CD14-positive monocyte (primary cell): Measurements from ENCODE around the gene RANBP17. TPM values are rescaled to one million over a fixed set of nuclear protein-coding genes. Genes with fewer than 3 reads are reported as not detected.

Experiments used
- DNase-seq, 3 donors: peaks; one replicate each; pipeline ENCODE4 v3.0.0-alpha.2; 2011 to 2022
- H2AFZ ChIP-seq: 2 replicates; pipeline ENCODE4 v1.6.0; 2012; ENCODE audit warnings: mild to moderate bottlenecking, low read depth, low read length, inconsistent platforms; ENCODE audit not compliant: insufficient read depth, poor library complexity, severe bottlenecking
- H3K27ac ChIP-seq, 2 donors: 1 replicate in 1 of 2; 2 replicates in 1 of 2; pipeline ENCODE4 v1.5.1; 2012 to 2013; ENCODE audit warnings: low read length in 2 of 2, control low read depth in 1 of 2, inconsistent platforms in 1 of 2, low read depth in 1 of 2, mild to moderate bottlenecking in 1 of 2
- H3K27me3 ChIP-seq, 2 donors: one replicate each; pipeline versions ENCODE4 v1.6.0 to v1.6.1; 2011 to 2013; ENCODE audit warnings: low read length in 2 of 2; ENCODE audit not compliant: control insufficient read depth in 2 of 2, insufficient read depth in 2 of 2
- H3K36me3 ChIP-seq, 2 donors: replicated peaks in 1 of 2; 1 replicate in 1 of 2; 2 replicates in 1 of 2; pipeline versions ENCODE4 v1.5.1 to v1.6.1; 2012 to 2013; ENCODE audit warnings: low read length in 2 of 2, control low read depth in 1 of 2, inconsistent platforms in 1 of 2, mild to moderate bottlenecking in 1 of 2; ENCODE audit not compliant: insufficient read depth in 2 of 2, control insufficient read depth in 1 of 2
- H3K4me1 ChIP-seq, 2 donors: 1 replicate in 1 of 2; 2 replicates in 1 of 2; pipeline versions ENCODE4 v1.5.1 to v1.6.1; 2012 to 2013; ENCODE audit warnings: low read length in 2 of 2, control low read depth in 1 of 2, inconsistent platforms in 1 of 2, mild to moderate bottlenecking in 1 of 2, moderate library complexity in 1 of 2; ENCODE audit not compliant: insufficient read depth in 2 of 2, control insufficient read depth in 1 of 2
- H3K4me2 ChIP-seq: replicated peaks from 2 replicates; pipeline ENCODE3; 2012; ENCODE audit warnings: low read length, moderate library complexity, mild to moderate bottlenecking; ENCODE audit not compliant: poor library complexity, severe bottlenecking; ENCODE audit errors: extremely low read depth
- H3K4me3 ChIP-seq, 3 experiments: fragments of 200-600 bp in 1 of 3; sonication (generic) in 1 of 3; replicated peaks in 1 of 3; 1 replicate in 2 of 3; 2 replicates in 1 of 3; pipeline ENCODE4 v1.5.1; 2011 to 2013; ENCODE audit warnings: low read length in 3 of 3, mild to moderate bottlenecking in 3 of 3, control low read depth in 2 of 3, low read depth in 2 of 3, inconsistent platforms in 1 of 3, moderate library complexity in 1 of 3
- H3K79me2 ChIP-seq: 2 replicates; pipeline ENCODE4 v1.6.0; 2012; ENCODE audit warnings: mild to moderate bottlenecking, control low read depth, inconsistent platforms, low read length, moderate library complexity; ENCODE audit not compliant: insufficient read depth
- H3K9ac ChIP-seq: 2 replicates; pipeline ENCODE4 v1.6.0; 2017; ENCODE audit warnings: low read length, mild to moderate bottlenecking; ENCODE audit not compliant: insufficient read depth, poor library complexity, severe bottlenecking
- H3K9me3 ChIP-seq, 2 donors: replicated peaks in 1 of 2; 1 replicate in 1 of 2; 2 replicates in 1 of 2; pipeline versions ENCODE4 v1.5.1 to v1.6.1; 2012 to 2013; ENCODE audit warnings: low read length in 2 of 2, control low read depth in 1 of 2; ENCODE audit not compliant: control insufficient read depth in 1 of 2, insufficient read depth in 1 of 2
- H4K20me1 ChIP-seq: 2 replicates; pipeline ENCODE4 v1.6.0; 2012; ENCODE audit warnings: mild to moderate bottlenecking, low read length, control low read depth, moderate library complexity; ENCODE audit not compliant: insufficient read depth
- H3K27ac Mint-ChIP-seq, 7 donors: one replicate each; pipeline ENCODE4 v1.8.0; 2020; ENCODE audit warnings: mild to moderate bottlenecking in 7 of 7, mixed read lengths in 7 of 7, moderate library complexity in 6 of 7, inconsistent platforms in 2 of 7
- H3K27me3 Mint-ChIP-seq, 3 donors: one replicate each; pipeline ENCODE4 v1.8.0; 2021 to 2022; ENCODE audit warnings: low read depth in 3 of 3, mild to moderate bottlenecking in 3 of 3, mixed read lengths in 3 of 3, moderate library complexity in 3 of 3, inconsistent platforms in 1 of 3
- H3K36me3 Mint-ChIP-seq, 2 donors: one replicate each; pipeline ENCODE4 v1.8.0; 2020; ENCODE audit warnings: mixed read lengths in 2 of 2, inconsistent platforms in 1 of 2, mild to moderate bottlenecking in 1 of 2
- H3K4me1 Mint-ChIP-seq: one replicate; pipeline ENCODE4 v1.8.0; 2020; ENCODE audit warnings: mild to moderate bottlenecking, mixed read lengths
- H3K4me3 Mint-ChIP-seq, 2 donors: one replicate each; pipeline ENCODE4 v1.8.0; 2020; ENCODE audit warnings: mild to moderate bottlenecking in 2 of 2, mixed read lengths in 2 of 2, moderate library complexity in 1 of 2
- H3K9me3 Mint-ChIP-seq, 7 donors: one replicate each; pipeline ENCODE4 v1.8.0; 2020 to 2022; ENCODE audit warnings: mixed read lengths in 7 of 7, mild to moderate bottlenecking in 6 of 7, moderate library complexity in 6 of 7, inconsistent platforms in 2 of 7
- WGBS: methylation state at CpG from one replicate; pipeline ENCODE4 v1.1.5; 2013; ENCODE audit warnings: missing lambda C conversion rate; ENCODE audit not compliant: insufficient coverage; 5-methylcytosine and 5-hydroxymethylcytosine counted together
- intact Hi-C, 2 donors: fragments of 100-400 bp; cut with micrococcal nuclease; formaldehyde crosslinking; loops; one replicate each; pipeline versions ENCODE4 v1.15.0 to v1.15.1; 2023
- polyA plus RNA-seq, 3 donors: library from polyadenylated mRNA; depleted of rRNA in 1 of 3; unstranded in 2 of 3; stranded (reverse) in 1 of 3; fragments of 300-500 nt in 2 of 3; fragments of >200 nt in 1 of 3; fragmentation: Illumina TruSeq in 2 of 3; gene quantifications; 1 replicate in 2 of 3; 2 replicates in 1 of 3; pipeline ENCODE4 v1.2.3, GENCODE V29; 2012 to 2021
- TF ChIP-seq, protein P1 (sequence below): fragments of 200-600 bp; IDR thresholded peaks from one replicate; pipeline ENCODE4 v1.8.0; 2022; ENCODE audit warnings: antibody characterized with exemption, mild to moderate bottlenecking

RANBP17 gene
- polyA plus RNA-seq, 3 donors = 0.07 to 0.13 TPM; not detected in 1

DNA sequence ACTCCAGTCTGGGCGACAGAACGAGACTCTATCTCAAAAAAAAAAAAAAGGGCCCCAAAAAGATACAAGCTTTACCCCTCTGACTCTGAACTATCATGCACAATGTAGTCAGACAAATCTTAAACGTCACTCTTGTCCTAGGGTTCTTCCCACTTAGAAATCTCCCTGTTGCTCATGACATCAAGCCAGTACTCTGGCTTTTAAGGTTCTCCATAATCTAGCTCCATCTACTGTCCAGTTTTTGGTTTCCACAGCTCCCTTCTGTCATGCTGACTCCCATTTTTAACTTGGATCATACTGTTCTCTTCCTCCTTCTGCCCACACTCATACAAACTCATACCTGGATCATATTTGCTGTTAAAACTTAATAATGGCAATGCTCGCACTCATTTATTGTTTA is 290.6 kb downstream of the RANBP17 start:
- no peak overlapping the region for H3K4me3 ChIP-seq
- Mint-ChIP-seq H3K4me3 (no peak overlapping the region), H3K9me3 (no peaks in the 10 kb centered on the region), H3K27ac (no peak overlapping the region), H3K36me3 (no peaks in the 10 kb centered on the region), H3K4me1 (peaks cover 5% of the 10 kb centered on the region), H3K27me3 (peaks cover 0 to 1% (median 0%) of the 10 kb centered on the region in 3 donors)
- H4K20me1 ChIP-seq = no peaks in the 10 kb centered on the region
- no peak for DNase-seq
- no peak overlapping the region for H2AFZ ChIP-seq
- H3K36me3 ChIP-seq = no peaks in the 10 kb centered on the region
- no peak overlapping the region for H3K9ac ChIP-seq
- H3K79me2 ChIP-seq = no peaks in the 10 kb centered on the region
- TF ChIP-seq, protein P1, sequence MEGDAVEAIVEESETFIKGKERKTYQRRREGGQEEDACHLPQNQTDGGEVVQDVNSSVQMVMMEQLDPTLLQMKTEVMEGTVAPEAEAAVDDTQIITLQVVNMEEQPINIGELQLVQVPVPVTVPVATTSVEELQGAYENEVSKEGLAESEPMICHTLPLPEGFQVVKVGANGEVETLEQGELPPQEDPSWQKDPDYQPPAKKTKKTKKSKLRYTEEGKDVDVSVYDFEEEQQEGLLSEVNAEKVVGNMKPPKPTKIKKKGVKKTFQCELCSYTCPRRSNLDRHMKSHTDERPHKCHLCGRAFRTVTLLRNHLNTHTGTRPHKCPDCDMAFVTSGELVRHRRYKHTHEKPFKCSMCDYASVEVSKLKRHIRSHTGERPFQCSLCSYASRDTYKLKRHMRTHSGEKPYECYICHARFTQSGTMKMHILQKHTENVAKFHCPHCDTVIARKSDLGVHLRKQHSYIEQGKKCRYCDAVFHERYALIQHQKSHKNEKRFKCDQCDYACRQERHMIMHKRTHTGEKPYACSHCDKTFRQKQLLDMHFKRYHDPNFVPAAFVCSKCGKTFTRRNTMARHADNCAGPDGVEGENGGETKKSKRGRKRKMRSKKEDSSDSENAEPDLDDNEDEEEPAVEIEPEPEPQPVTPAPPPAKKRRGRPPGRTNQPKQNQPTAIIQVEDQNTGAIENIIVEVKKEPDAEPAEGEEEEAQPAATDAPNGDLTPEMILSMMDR = no peak
- H3K27me3 ChIP-seq = no peaks in the 10 kb centered on the region
- H3K27ac ChIP-seq = no peak overlapping the region
- no peaks in the 10 kb centered on the region for H3K4me1 ChIP-seq
- intact Hi-C loops = no loop called here
- H3K9me3 ChIP-seq = no peaks in the 10 kb centered on the region
- no peak overlapping the region for H3K4me2 ChIP-seq
- WGBS = 100% methylated on average over 2 of the region's 4 CpGs

GRCh38 chr5:171155621-171156020 is 293.8 kb downstream of the RANBP17 start:
- no peaks in the 10 kb centered on the region for H4K20me1 ChIP-seq
- no peak overlapping the region for H3K27ac ChIP-seq
- no peaks in the 10 kb centered on the region for H3K27me3 ChIP-seq
- TF ChIP-seq, protein P1 = no peak
- H3K4me1 Mint-ChIP-seq = peaks cover 5% of the 10 kb centered on the region
- no peak overlapping the region for H3K4me3 Mint-ChIP-seq
- no peaks in the 10 kb centered on the region for H3K36me3 ChIP-seq
- H3K4me3 ChIP-seq = no peak overlapping the region
- no peaks in the 10 kb centered on the region for H3K36me3 Mint-ChIP-seq
- WGBS = no CpG with 5 or more reads among the region's 1 CpG
- intact Hi-C loops = no loop called here
- H3K27me3 Mint-ChIP-seq = peaks cover 0 to 1% (median 0%) of the 10 kb centered on the region in 3 donors
- H3K9me3 ChIP-seq = no peaks in the 10 kb centered on the region
- H3K9me3 Mint-ChIP-seq = no peaks in the 10 kb centered on the region
- H3K4me1 ChIP-seq = no peaks in the 10 kb centered on the region
- no peak overlapping the region for H2AFZ ChIP-seq
- no peak overlapping the region for H3K27ac Mint-ChIP-seq
- DNase-seq = no peak
- H3K79me2 ChIP-seq = no peaks in the 10 kb centered on the region
- no peak overlapping the region for H3K4me2 ChIP-seq
- H3K9ac ChIP-seq = no peak overlapping the region
